RCC 7860 (cell line): ENCODE results near the gene TARP.
"Not testable (repeated sequence)": the region's sequence is repeated elsewhere in the genome, so short reads cannot be mapped to it uniquely, and the experiment has no call there.

Experiments used
- DNase-seq: peaks from one replicate; pipeline ENCODE4 v3.0.0-alpha.2; 2015; ENCODE audit warnings: low spot score
- FAIRE-seq: peaks from 2 replicates; lab custom pipeline; 2012; peaks lifted over from hg19 to GRCh38; lab: Jason Lieb, UNC

The TARP gene

GRCh38 chr7:38263274-38263673, 10.2 kb downstream of the TARP start:
- DNase-seq, FAIRE-seq: not testable (repeated sequence)

DNA sequence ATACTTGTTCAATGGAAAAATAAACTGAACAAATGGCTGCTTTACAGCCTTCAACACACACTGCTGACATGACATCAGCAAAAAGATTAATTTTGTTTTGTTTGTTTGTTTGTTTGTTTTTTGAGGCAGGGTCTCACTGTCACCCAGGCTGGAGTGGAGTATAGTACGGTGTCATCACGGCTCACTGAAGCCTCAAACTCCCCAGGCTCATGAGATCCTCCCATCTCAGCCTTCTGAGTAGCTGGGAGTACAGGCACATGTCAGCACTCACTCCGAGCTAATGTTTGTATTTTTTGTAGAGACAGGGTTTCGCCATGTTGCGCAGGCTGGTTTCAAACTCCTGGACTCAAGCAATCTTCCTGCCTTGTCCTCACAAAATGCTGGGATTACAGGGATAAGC, 10.9 kb downstream of the TARP start:
- no peak for FAIRE-seq
- no peak for DNase-seq

DNA sequence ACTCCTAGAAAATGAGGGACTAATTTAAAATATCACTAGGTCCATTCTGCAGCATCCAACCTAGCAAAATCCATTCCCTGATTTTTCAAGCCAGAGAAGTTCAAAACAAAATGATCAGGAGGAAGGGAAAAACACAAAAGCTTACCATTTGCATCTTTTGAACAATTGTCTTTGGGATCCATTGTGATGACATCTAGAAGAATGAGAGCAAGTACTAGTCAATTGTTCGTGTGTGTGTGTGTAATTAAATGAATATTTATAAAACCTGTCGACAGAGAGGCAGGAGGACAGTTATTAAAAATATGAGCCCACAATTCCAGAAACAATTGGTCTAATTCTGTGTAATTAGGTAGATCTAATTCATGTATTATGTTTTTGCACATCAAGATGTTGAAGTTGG, 11.4 kb downstream of the TARP start:
- not testable (repeated sequence) for DNase-seq, FAIRE-seq

- not testable (repeated sequence) for DNase-seq, FAIRE-seq
Observed at GRCh38 chr7:38261601-38262000, 11.8 kb downstream of the TARP start.

- not testable (repeated sequence) for FAIRE-seq
Observed at GRCh38 chr7:38259157-38259556, 14.3 kb downstream of the TARP start.

DNA sequence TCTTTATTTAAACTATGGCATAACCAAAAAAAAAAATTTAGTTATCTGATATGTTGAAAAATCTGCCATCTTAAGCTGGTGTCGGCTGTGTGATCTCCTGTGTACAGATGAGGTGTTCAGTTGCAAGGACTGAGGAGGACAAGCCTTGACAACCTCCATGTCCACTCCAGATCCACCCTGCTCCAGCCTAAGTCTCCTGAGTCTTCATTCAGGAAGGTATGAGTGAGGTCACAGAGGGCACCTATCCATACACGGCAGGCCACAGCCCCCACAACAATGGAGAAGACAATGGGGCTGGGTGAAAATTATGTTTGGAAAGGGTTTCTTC, 16.1 kb downstream of the TARP start:
- FAIRE-seq (no peak), DNase-seq (no peak)

More at GRCh38 chr7:38259157-38259556, 14.3 kb downstream of the TARP start:
- not testable (repeated sequence) for DNase-seq

- FAIRE-seq, DNase-seq: not testable (repeated sequence)
Observed at GRCh38 chr7:38249849-38250248, 23.6 kb downstream of the TARP start.

DNA sequence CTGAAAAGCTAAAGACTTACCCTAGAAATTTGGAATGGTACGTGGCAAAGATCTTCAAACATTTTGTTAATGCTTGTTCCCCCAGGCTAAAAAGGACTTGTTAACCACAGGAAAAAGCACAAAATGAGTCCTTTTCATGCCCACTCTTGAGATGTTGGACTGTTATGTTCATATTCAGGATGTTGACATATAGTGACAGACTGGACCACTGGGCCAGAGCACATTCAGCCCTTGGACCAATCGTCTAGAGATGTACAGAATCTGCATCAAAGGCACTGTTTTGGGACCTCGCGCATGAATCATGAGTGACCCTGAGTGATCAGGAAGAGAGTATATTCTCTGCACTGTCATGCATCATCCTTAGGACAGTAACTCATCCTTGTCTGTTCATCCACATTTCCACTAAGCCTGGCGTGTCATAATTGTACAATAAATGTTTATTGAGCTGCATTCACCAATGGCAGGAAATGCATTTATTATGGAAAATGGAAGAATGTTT, 25.3 kb downstream of the TARP start:
- FAIRE-seq = no peak

GRCh38 chr7:38245409-38245977, 27.9 kb downstream of the TARP start:
- no peak for FAIRE-seq
- no peak for DNase-seq

More for the DNA sequence above, 25.3 kb downstream of the TARP start:
- no peak for DNase-seq

GRCh38 chr7:38244516-38244915, 28.9 kb downstream of the TARP start:
- FAIRE-seq = no peak
- no peak for DNase-seq

GRCh38 chr7:38243345-38243744, 30.1 kb downstream of the TARP start:
- DNase-seq, FAIRE-seq: not testable (repeated sequence)

DNA sequence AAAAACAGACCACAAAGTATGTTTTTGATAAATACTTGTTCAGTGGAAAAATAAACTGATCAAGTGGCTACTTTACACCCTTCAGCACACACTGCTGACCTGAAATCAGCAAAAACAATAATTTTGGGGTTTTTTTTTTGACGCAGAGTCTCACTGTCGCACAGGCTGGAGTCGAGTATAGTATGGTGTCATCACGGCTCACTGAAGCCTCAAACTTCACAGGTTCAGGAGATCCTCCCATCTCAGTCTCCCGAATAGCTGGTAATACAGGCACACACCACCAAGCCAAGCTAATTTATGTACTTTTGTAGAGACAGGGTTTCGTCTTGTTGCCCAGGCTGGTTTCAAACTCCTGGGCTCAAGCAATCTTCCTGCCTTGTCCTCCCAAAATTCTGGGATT, 30.6 kb downstream of the TARP start:
- DNase-seq (no peak), FAIRE-seq (no peak)

DNA sequence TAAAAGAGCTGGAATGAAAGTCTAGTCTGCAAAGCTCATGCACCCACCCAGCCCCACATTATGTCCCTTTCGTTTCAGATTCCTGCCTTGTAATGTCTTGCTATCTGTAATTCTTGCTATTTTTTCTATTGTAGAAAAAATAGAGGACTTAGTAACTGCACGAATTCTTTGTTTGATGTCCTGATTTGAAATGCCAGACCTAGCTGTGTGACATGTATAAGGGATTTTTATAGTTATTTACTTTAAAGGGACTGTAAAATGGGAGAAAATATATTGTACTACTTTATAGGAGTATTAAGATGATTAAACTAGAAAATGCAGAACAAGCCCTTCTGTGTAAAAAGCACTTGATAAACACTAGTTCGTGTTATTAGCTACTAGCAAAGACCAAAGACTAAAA, 32.4 kb downstream of the TARP start:
- no peak for FAIRE-seq
- DNase-seq = no peak

DNA sequence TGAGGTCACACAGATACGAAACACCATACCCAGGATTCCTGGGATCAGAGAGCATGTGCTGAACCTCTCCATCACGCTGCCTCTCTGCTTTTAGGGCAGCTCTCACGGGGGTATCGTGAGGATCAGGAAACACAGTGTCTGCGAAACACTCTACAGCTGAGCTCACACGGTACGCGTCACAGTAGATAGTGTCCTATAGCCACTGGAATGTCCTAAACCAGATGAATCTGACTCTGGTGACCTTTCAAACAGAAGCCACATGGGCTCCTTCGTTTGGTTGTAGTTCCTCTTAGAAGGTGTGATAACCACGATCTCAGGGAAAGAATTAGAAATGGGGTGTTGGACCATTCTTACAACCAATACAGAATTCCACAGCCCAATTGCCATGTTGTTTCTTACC, 34.3 kb downstream of the TARP start:
- FAIRE-seq, DNase-seq: not testable (repeated sequence)

DNA sequence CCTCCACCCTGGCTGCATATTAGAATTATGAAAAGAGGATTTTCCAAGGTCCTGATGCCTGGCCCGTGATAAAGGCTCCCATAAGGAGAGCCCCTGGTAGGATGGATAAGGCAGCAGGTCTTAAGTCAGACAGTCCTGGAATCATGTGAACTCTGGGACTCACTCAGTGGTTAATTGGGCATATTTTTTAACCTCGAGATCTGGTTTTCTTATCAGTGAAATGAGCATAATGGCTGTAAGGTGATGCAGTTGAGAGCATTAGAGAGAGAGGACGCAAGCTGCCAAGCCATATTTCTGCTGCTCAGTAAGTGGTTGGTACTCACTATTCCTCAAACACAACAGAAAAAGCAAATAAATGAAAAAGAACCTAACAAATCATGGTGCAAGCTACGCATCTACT, 37.8 kb downstream of the TARP start:
- no peak for DNase-seq
- FAIRE-seq = no peak

GRCh38 chr7:38234759-38235158, 38.7 kb downstream of the TARP start:
- FAIRE-seq, DNase-seq: not testable (repeated sequence)

DNA sequence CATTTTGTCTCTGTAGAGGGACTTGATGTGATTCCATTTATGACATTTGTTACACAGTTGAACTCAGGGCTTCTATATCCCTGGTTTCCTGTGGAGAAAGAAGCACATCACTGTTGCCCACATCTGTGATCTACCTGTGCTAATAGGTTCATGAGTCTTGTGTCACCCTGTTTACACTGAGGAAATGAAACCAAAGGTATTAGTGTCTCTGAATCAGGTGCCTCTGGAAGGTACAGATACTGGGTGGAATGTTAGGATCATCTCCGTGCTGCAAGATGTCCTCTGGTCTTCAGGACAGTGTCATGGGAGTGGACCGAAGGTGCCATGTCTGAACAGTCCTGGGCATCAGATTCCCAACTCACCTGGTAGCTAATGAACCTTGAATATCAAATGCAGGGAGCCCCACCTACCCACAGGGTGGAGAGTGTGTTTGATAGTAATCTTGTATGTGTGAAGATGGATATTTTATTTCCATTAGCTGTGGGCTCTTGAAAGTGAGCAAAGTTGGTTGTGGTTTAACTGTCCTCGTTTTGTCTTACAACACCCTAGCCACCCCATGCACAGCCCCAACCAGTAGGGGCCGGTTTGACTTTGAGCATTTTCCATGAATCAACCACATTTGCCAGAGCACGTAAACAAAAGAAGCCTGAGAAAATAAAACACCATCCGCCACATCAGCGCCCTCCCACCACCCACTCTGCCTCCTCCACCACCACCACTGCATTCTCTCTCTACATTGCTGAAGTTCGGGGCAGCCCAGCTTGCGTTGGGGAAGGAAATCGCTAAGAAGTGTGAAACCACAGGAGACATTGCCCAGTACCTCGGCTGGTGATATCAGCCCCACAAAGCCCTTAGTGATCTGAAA, 40.7 kb downstream of the TARP start:
- DNase-seq = no peak
- no peak for FAIRE-seq

- no peak for DNase-seq
- peak; percentile 30 for FAIRE-seq
Observed at GRCh38 chr7:38229884-38230642, 43.4 kb downstream of the TARP start.

DNA sequence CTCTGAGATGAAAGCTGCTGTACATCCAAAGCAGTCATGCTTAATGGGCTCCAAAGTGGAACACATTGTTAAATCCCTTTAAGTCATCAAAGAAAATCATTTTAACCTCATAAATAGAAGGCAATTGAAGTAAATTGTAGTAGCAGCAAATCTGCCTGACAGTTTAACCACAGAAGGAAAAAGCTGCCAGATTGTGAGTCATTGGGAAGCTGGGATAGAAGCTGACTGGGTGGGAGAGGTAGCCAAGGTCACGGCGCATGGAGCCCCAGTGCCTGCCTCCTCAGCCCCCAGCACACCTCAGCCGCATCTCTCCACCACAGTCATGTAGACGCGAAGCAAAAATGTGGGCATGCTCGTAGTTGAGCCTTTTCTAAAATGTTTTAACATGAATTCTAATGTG, 44.0 kb downstream of the TARP start:
- DNase-seq (peak; percentile 38), FAIRE-seq (peak; percentile 53)

DNA sequence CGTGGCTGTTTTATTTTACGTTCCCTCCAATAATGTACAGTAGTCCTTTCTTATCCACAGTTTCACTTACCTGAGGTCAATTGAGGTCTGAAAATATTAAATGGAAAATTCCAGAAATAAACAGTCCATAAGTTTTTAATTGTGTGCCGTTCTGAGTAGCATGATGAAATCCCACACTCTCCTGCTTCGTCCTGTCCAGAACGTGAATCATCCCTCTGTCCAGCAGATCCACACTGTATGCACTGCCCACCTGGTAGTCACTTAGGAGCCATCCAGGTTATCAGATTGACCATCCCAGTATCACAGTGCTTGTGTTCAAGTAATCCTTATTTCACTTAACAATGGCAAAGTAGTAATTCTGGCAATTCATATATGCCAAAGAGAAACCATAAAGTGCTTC, 49.0 kb downstream of the TARP start:
- FAIRE-seq = no peak
- DNase-seq = no peak

DNA sequence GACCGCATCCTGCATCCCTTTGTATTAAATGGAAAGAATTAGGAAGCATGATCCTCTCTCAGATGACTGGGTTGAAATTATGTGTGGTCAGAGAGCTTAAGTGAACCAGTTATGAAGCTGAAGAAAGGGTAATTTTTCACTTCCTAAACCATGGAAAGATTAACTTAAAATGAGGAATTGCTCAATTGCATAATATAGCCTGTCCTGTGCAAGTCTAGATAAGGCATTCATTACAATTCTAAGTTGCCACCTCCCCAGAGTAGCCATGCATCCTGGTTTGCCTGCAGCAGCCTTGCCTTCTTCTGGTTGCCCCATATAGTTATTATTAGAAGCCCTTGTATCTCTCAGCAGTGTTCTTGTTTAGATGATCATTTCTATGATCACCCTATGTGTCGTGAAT, 50.1 kb downstream of the TARP start:
- FAIRE-seq (no peak), DNase-seq (no peak)
